Heart right ventricle (tissue), 16 donors: ENCODE measurements around the gene SEC63. TPM values are rescaled to one million over a fixed set of nuclear protein-coding genes. Genes with fewer than 3 reads are reported as not detected.
A peak's percentile ranks its signal among the peaks of the same experiment; 100 is the strongest.

ENCODE experiments used
- ATAC-seq, 8 donors: fragments of 200-7000 bp; cut with Tn5 transposase; one replicate each; pipeline ENCODE4 v1.9.1; 2020; ENCODE audit warnings: mild to moderate bottlenecking in 8 of 8, moderate library complexity in 8 of 8, moderate number of reproducible peaks in 1 of 8
- DNase-seq, 2 donors: peaks; one replicate each; pipeline ENCODE4 v3.0.0-alpha.2; 2020
- H3K27ac ChIP-seq, 10 donors: fragments of 200-600 bp; sonication (generic) in 2 of 10; one replicate each; pipeline versions ENCODE4 v1.5.0 to v1.8.0; 2020 to 2022; ENCODE audit warnings: mild to moderate bottlenecking in 3 of 10
- H3K27me3 ChIP-seq, 7 donors: fragments of 200-600 bp; one replicate each; pipeline ENCODE4 v1.8.0; 2021 to 2022; ENCODE audit warnings: mild to moderate bottlenecking in 2 of 7
- H3K36me3 ChIP-seq, 9 donors: fragments of 200-600 bp; sonication (generic) in 1 of 9; one replicate each; pipeline versions ENCODE4 v1.5.0 to v1.8.0; 2020 to 2022; ENCODE audit warnings: mild to moderate bottlenecking in 2 of 9
- H3K4me1 ChIP-seq, 9 donors: fragments of 200-600 bp; sonication (generic) in 1 of 9; one replicate each; pipeline versions ENCODE4 v1.5.0 to v1.8.0; 2020 to 2022; ENCODE audit warnings: mild to moderate bottlenecking in 4 of 9
- H3K4me3 ChIP-seq, 10 donors: fragments of 200-600 bp; sonication (generic) in 2 of 10; one replicate each; pipeline versions ENCODE4 v1.5.0 to v1.8.0; 2020 to 2022; ENCODE audit warnings: mild to moderate bottlenecking in 7 of 10, moderate library complexity in 2 of 10
- H3K9me3 ChIP-seq, 11 donors: fragments of 200-600 bp in 10 of 11; sonication (generic) in 2 of 11; one replicate each; pipeline versions ENCODE4 v1.5.0 to v1.8.0; 2013 to 2022; ENCODE audit warnings: mild to moderate bottlenecking in 2 of 11, control low read depth in 1 of 11, moderate library complexity in 1 of 11
- CTCF ChIP-seq, 9 donors: fragments of 200-600 bp; sonication (generic) in 2 of 9; IDR thresholded peaks; one replicate each; pipeline versions ENCODE4 v1.5.0 to v1.8.0; 2021 to 2022; ENCODE audit warnings: antibody characterized with exemption in 9 of 9, mild to moderate bottlenecking in 5 of 9, moderate library complexity in 1 of 9
- WGBS, 2 donors: extraction: QIAGEN DNeasy Blood & Tissue Kit; methylation state at CpG; one replicate each; pipeline ENCODE4 v1.1.7; 2013; ENCODE audit warnings: inconsistent platforms in 1 of 2; 5-methylcytosine and 5-hydroxymethylcytosine counted together
- intact Hi-C, 10 donors: fragments of 100-400 bp; cut with DNase I; formaldehyde crosslinking; loops; one replicate each; pipeline versions ENCODE4 v1.11.1 to v1.14.2; 2022
- long read RNA-seq, 3 donors: library from polyadenylated mRNA; unstranded; transcript quantifications; one replicate each; pipeline ENCODE4 v2.0.0, GENCODE V29; 2020 to 2021
- polyA plus RNA-seq, 2 donors: library from polyadenylated mRNA; stranded (reverse); fragments of 200-250 nt; gene quantifications; one replicate each; pipeline ENCODE4 v1.2.3, GENCODE V29; 2013
- total RNA-seq, 10 donors: library from RNA; stranded (reverse); fragmentation: NEBNext Ultra II Directional in 3 of 10; extraction: Animal tissue kit (Norgen Biotek cat#: 25700) in 3 of 10; gene quantifications; one replicate each; pipeline versions ENCODE4 v1.2.1 to v1.2.4, GENCODE V29; 2021 to 2023
- donor health status: Arrhythmogenic right ventricular cardiomyopathy.
- donor health status: ischemic (EF 13 %, LVEDD 7.1; RV severe dilation, severe dysfunction).
- donor health status: healthy with polysubstance abuse.
- donor health status: DM: no; HTN: yes; CAD: no.
- donor health status: DM: no; HTN: no; CAD: no.
- donor health status: ischemic (EF 25% LVEDD 6.9; RV normal size, moderate dysfunction).
- donor health status: ischemic (EF 25% LVEDD 5.7; RV mildly dilated, moderate dysfunction).
- donor health status: healthy.
- donor health status: DM: yes; HTN: yes; CAD: no.
- donor health status: Ischemic cardiomyopathy.
- donor health status: ischemic (EF 35%, LVEDD 5.7; RV mildly dilated, moderate dysfunction).
- donor health status: nonischemic (EF 11% LVEDD 7.7; RV severe dilation, severe dysfunction).
- donor health status: DM: yes; HTN: yes; CAD: no.
- donor health status: PGD.
- donor health status: ischemic (EF 29% LVEDD 5.4; RV normal size, mild dysfunction).
- donor health status: nonischemic (EF 23%, LVEDD 6.1; RV moderate dilation, normal function).

SEC63 gene
- total RNA-seq (10 to 100 TPM; 42.4 to 68.3 (median 54.2) TPM), polyA plus RNA-seq (10 to 100 TPM; 22.5 to 27.4 TPM)
- long read RNA-seq, donor 1, full-length matches to known transcripts, result 23 of 61 reads
- long read RNA-seq, donor 1, partial matches to known transcripts, result 30 of 61 reads
- long read RNA-seq, donor 1, other reads (novel, unspliced or antisense), result 8 of 61 reads
- long read RNA-seq, donor 2, full-length matches to known transcripts, result 18 of 50 reads
- long read RNA-seq, donor 2, partial matches to known transcripts, result 26 of 50 reads
- long read RNA-seq, donor 2, other reads (novel, unspliced or antisense), result 6 of 50 reads
- long read RNA-seq, donor 3, full-length matches to known transcripts, result 9 of 96 reads
- long read RNA-seq, donor 3, partial matches to known transcripts, result 80 of 96 reads
- long read RNA-seq, donor 3, other reads (novel, unspliced or antisense), result 7 of 96 reads

- H3K9me3 ChIP-seq, result no peaks in the 10 kb centered on the region
- 0% methylated on average over 54 to 69 of the region's 69 CpGs for WGBS, 2 donors
- DNase-seq, result peak; percentile 97 to 99
- no peaks in the 10 kb centered on the region for H3K27me3 ChIP-seq
- H3K4me3 ChIP-seq, result peak within 1 kb of the TSS; percentile 65 to 93 (median 78)
- H3K27ac ChIP-seq, result peak within 1 kb of the TSS; percentile 68 to 95 (median 88)
- peak; percentile 98 to 100 (median 99) for ATAC-seq
- H3K4me1 ChIP-seq, result peaks cover 5 to 33% (median 24%) of the 10 kb centered on the region in 9 donors
- intact Hi-C loops, result loop anchor here in 1 of 10 donors (10.0 kb wide), 1 partner anchor 1527 kb away; the partner anchor contains the start of gene ZBTB24
- peaks cover 0 to 6% (median 0%) of the 10 kb centered on the region in 9 donors for H3K36me3 ChIP-seq
- no peak for TF ChIP-seq CTCF (IDR thresholded peaks at IDR 0.05)
These were observed at the start of gene SEC63 for GRCh38 chr6:107957909-107958688. TSS of gene SEC63 (minus strand) at chr6:107958208. CDS start at chr6:107958009, 199 bp downstream.

- no peak for DNase-seq
- Histone ChIP-seq H3K27ac (no peak overlapping the region), H3K4me1 (peaks cover 0 to 4% (median 0%) of the 10 kb centered on the region in 9 donors), H3K9me3 (peaks cover 0 to 24% (median 14%) of the 10 kb centered on the region in 11 donors), H3K4me3 (no peak overlapping the region), H3K27me3 (peaks cover 0 to 3% (median 0%) of the 10 kb centered on the region in 7 donors), H3K36me3 (no peaks in the 10 kb centered on the region)
- TF ChIP-seq CTCF (IDR thresholded peaks at IDR 0.05), result no peak
- ATAC-seq, result no peak
- intact Hi-C loops, result no loop called here
- WGBS, 2 donors, result 79 to 84% methylated on average over 3 of the region's 3 CpGs
These were observed 48.0 kb upstream of the SEC63 start for GRCh38 chr6:108005961-108006360.

- DNase-seq (no peak), ATAC-seq (no peak)
- Histone ChIP-seq H3K27me3 (peaks cover 0 to 3% (median 0%) of the 10 kb centered on the region in 7 donors), H3K9me3 (peaks cover 0 to 18% (median 9%) of the 10 kb centered on the region in 11 donors), H3K4me3 (no peak overlapping the region), H3K36me3 (no peaks in the 10 kb centered on the region), H3K27ac (no peak overlapping the region), H3K4me1 (peaks cover 0 to 4% (median 0%) of the 10 kb centered on the region in 9 donors)
- no peak for TF ChIP-seq CTCF (IDR thresholded peaks at IDR 0.05)
- intact Hi-C loops, result no loop called here
- 94 to 95% methylated on average over 15 of the region's 15 CpGs for WGBS, 2 donors
These were observed 46.9 kb upstream of the SEC63 start for GRCh38 chr6:108004861-108005260.
